22Rv1 (cell line): ENCODE measurements around the gene DBNL.

Experiments
- H3K27ac ChIP-seq: fragments of 450-650 bp; 2 replicates; pipeline ENCODE4 v1.5.1; 2017
- ZFX ChIP-seq: fragments of 450-650 bp; IDR thresholded peaks from 2 replicates; pipeline ENCODE4 v1.6.1; 2017; ENCODE audit warnings: antibody characterized with exemption, borderline replicate concordance
- TF ChIP-seq, protein P1 (sequence below): fragments of 450-650 bp; IDR thresholded peaks from 2 replicates; pipeline ENCODE4 v1.5.1; 2017; ENCODE audit warnings: mild to moderate bottlenecking

Gene DBNL

DNA sequence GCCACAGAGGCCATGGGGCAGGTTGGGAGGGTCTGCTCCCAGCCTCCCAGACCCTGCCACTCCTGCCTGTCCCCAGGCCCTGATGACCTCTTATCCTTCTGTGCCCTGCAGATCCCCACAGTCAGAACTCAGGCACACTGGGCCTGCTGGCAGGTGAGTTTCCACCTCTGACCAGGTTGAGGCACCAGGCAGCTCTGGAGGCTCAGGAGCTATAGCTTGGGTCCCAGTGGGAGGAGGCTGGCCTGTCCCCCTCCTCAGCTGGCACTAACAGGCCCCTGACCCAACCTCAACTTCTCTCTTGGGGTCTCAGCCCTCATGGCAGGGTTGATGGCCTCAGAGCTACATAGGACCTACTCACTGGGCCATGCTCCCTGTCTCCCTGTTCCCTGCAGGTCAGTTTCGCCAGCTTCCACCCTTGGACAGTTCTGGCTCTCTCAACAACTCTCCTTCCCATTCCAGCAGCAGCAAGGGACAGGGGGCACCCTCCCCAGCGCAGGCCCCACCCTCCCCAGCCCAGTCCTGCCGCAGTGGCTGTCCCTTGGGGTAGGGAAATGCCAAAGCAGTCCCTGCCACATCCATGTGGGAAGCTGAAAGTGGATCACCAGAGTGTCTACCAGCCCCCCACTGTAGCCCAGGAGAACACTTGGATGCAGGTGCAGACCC, 56.9 kb downstream of the DBNL start:
- TF ChIP-seq, protein P1, sequence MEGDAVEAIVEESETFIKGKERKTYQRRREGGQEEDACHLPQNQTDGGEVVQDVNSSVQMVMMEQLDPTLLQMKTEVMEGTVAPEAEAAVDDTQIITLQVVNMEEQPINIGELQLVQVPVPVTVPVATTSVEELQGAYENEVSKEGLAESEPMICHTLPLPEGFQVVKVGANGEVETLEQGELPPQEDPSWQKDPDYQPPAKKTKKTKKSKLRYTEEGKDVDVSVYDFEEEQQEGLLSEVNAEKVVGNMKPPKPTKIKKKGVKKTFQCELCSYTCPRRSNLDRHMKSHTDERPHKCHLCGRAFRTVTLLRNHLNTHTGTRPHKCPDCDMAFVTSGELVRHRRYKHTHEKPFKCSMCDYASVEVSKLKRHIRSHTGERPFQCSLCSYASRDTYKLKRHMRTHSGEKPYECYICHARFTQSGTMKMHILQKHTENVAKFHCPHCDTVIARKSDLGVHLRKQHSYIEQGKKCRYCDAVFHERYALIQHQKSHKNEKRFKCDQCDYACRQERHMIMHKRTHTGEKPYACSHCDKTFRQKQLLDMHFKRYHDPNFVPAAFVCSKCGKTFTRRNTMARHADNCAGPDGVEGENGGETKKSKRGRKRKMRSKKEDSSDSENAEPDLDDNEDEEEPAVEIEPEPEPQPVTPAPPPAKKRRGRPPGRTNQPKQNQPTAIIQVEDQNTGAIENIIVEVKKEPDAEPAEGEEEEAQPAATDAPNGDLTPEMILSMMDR, result no peak
- no peak for TF ChIP-seq ZFX
- H3K27ac ChIP-seq, result no peak overlapping the region

GRCh38 chr7:44101966-44102845, 57.7 kb downstream of the DBNL start:
- TF ChIP-seq ZFX, result no peak
- TF ChIP-seq, protein P1, result no peak
- no peak overlapping the region for H3K27ac ChIP-seq

- no peak for TF ChIP-seq ZFX
Observed at GRCh38 chr7:44102846-44103565, 58.5 kb downstream of the DBNL start.

DNA sequence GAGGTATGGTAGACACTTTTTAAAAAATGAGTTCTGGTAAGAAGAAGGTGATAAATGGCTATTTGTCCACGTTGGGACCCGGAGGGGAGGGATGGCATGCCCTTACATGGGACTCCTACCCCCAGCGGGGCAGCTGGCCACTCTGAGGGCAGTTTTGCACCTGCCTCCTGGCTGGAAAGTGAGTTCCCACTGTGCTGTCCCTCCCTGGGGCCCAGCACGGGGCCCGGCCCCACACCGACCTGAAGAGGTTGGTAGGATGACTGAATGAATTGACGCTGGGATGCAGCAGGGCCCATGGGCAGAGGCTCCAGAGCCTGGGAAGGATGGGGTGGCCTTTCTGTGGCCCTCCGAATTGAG, 59.0 kb downstream of the DBNL start:
- TF ChIP-seq, protein P1, result no peak
- no peak for TF ChIP-seq ZFX
- no peak overlapping the region for H3K27ac ChIP-seq

More at GRCh38 chr7:44102846-44103565, 58.5 kb downstream of the DBNL start:
- H3K27ac ChIP-seq, result no peak overlapping the region

DNA sequence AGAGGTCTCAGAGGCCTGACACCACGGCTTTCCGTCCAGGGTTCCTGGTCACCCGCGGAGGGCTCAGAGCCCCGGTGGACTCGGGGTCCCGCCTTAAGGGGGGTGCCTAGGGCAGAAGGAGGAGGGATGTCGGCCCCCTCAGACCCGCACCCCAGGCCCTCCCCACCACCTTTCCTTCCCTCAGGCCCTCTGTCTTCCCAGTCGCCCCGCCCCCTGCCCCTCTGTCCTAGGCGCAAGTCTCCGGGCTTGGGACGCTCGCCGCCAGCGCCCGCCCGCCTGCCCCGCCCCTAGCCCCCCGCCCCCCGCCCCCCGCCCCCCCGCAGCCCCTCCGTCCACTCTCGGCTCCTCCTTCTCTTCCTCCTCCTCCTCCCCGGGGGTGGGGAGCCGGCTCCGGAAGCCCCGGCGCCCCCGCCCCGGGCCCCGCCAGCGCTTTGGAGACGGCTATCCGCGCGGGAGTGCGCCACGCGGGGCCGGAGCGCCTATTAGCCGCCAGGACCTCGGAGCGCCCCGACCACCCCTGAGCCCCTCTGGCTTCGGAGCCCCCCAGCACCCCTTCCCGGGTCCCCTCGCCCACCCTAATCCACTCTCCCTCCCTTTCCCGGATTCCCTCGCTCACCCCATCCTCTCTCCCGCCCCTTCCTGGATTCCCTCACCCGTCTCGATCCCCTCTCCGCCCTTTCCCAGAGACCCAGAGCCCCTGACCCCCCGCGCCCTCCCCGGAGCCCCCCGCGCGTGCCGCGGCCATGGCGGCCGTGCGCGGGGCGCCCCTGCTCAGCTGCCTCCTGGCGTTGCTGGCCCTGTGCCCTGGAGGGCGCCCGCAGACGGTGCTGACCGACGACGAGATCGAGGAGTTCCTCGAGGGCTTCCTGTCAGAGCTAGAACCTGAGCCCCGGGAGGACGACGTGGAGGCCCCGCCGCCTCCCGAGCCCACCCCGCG, 59.7 kb downstream of the DBNL start, which contains the start of gene AEBP1:
Gene AEBP1, plus strand, starts transcription at position 423 of the 937 bp plus-strand sequence. Its CDS starts 321 bp downstream, at position 744.
- H3K27ac ChIP-seq, result no peak within 1 kb of the TSS
- TF ChIP-seq, protein P1, result no peak
- no peak for TF ChIP-seq ZFX

DNA sequence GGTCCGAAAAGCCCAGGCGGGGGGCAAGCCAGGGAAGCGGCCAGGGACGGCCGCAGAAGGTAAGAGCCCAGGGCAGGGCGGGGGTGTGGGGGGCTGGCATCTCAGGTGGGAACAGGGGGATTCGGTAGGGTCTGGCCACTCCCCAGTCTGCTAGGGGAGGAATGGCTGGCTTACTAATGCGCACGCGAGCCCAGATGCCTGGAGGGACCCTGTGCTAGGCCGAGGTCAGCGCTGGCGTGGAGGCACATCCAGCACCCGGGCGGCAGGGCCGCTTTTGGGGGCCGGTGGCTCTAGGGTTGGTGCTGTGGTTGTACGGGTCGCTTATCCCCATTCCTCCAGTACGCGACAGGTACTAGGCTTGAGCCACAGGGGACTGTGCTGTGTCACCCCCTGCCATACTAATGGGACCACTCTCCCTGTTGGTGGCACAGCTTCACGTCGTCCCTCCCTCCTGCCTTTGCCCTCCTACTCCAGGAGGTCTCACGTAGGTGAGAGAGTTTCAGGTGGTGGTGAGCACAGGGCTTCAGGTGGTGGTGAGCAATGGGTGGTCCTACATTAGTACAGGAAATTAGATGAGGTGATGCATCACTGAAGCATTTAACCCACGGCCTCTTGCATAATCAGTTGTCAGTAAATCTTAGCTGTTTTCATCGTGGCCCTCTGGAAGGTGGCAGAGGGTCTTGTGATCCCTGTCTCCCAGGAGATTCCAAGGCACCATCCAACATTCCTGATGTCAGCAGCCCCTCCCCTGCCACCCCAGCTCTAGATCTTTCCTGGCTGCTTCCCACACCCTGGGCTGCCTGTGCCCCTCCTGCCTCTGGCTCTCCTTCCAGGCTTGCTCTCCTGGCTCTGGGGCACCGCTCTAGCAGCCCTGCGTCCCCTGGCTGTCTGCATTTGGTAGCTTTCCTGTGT, 60.6 kb downstream of the DBNL start:
- no peak overlapping the region for H3K27ac ChIP-seq
- no peak for TF ChIP-seq ZFX
- TF ChIP-seq, protein P1, result no peak
